Prostate gland (tissue), 2 donors: Measurements from ENCODE around the gene TRPV4. TPM values are rescaled to one million over a fixed set of nuclear protein-coding genes. Genes with fewer than 3 reads are reported as not detected.

Source experiments
- DNase-seq: peaks from one replicate; pipeline ENCODE4 v3.0.0-alpha.2; 2019; ENCODE audit warnings: low spot score
- H3K27ac ChIP-seq, 2 donors: fragments of 200-600 bp; sonication (generic); 2 replicates each; pipeline ENCODE4 v1.5.1; 2017 to 2019
- H3K27me3 ChIP-seq: fragments of 200-600 bp; sonication (generic); replicated peaks from 2 replicates; pipeline ENCODE4 v1.5.1; 2019; ENCODE audit not compliant: insufficient read depth
- H3K36me3 ChIP-seq, 2 donors: fragments of 200-600 bp; sonication (generic); 1 replicate in 1 of 2; 2 replicates in 1 of 2; pipeline versions ENCODE4 v1.5.1 to v1.8.1; 2017 to 2019
- H3K4me1 ChIP-seq: fragments of 200-600 bp; sonication (generic); replicated peaks from 2 replicates; pipeline ENCODE4 v1.5.1; 2019
- H3K4me3 ChIP-seq, 2 donors: fragments of 200-600 bp; sonication (generic); 2 replicates each; pipeline ENCODE4 v1.5.1; 2017 to 2019
- H3K9me3 ChIP-seq: fragments of 200-600 bp; sonication (generic); 2 replicates; pipeline ENCODE4 v1.5.1; 2017
- POLR2A ChIP-seq: fragments of 450-650 bp; IDR thresholded peaks from one replicate; pipeline ENCODE4 v1.6.1; 2016; ENCODE audit warnings: antibody characterized with exemption, mild to moderate bottlenecking
- POLR2AphosphoS5 ChIP-seq: sonication (generic); formaldehyde crosslinking; IDR thresholded peaks from one replicate; pipeline ENCODE4 v1.6.1; 2017; ENCODE audit warnings: antibody characterized with exemption
- WGBS: methylation state at CpG from one replicate; pipeline ENCODE4 v1.1.5; 2018; 5-methylcytosine and 5-hydroxymethylcytosine counted together
- intact Hi-C: fragments of 100-400 bp; cut with DNase I; formaldehyde crosslinking; loops from one replicate; pipeline ENCODE4 v1.14.2; 2022
- total RNA-seq, 2 donors: library from RNA; depleted of rRNA; stranded (reverse); fragments of >200 nt; gene quantifications; one replicate each; pipeline ENCODE4 v1.1.0, GENCODE V29; 2016
- TF ChIP-seq, protein P1 (sequence below), 4 experiments: fragments of 200-600 bp in 2 of 4; fragments of 450-650 bp in 2 of 4; sonication (generic) in 2 of 4; IDR thresholded peaks; 1 replicate in 3 of 4; 2 replicates in 1 of 4; pipeline ENCODE4 v1.5.1; 2016 to 2019; ENCODE audit warnings: antibody characterized with exemption in 4 of 4, mild to moderate bottlenecking in 2 of 4, moderate library complexity in 2 of 4

Gene TRPV4
- total RNA-seq, 2 donors from 2014 or later = 4.6 to 8.0 TPM

DNA sequence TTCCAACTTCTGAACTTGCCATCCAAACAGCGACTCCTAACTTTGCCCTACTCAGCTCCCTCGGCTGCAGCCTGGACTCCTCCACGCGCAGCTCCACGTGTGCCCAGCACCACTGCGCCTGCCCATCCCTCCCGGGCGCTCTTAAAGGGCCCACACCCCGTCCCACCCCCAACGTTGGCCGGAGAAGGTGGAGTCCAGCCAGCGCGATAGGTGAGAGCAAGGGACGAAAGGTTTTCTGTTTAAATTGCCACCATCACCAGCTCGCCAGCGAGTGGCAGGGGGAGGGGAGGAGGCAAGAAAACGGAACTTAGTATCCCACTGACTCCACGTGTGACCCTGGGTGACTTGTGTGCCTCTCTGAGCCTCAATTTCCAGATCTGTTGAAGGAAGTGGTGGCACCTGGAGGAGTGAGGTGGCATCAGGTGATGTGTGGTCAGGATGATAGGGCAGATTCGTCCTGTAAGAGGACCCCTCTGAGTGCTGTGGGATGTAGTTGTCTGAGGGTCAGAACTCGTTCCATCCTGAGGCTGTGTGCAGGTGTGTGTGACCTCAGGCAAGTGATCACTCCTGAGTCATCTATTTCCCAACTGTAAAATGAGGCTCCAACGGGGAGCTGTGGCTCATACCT lies 59.7 kb downstream of the TRPV4 start:
- H3K27me3 ChIP-seq = no peaks in the 10 kb centered on the region
- no peaks in the 10 kb centered on the region for H3K36me3 ChIP-seq
- no peaks in the 10 kb centered on the region for H3K4me1 ChIP-seq
- intact Hi-C loops = loop anchor here (2.0 kb wide), 1 partner anchor 177 kb away; no protein-coding TSS in a partner anchor
- no peak overlapping the region for H3K4me3 ChIP-seq
- TF ChIP-seq, protein P1, sequence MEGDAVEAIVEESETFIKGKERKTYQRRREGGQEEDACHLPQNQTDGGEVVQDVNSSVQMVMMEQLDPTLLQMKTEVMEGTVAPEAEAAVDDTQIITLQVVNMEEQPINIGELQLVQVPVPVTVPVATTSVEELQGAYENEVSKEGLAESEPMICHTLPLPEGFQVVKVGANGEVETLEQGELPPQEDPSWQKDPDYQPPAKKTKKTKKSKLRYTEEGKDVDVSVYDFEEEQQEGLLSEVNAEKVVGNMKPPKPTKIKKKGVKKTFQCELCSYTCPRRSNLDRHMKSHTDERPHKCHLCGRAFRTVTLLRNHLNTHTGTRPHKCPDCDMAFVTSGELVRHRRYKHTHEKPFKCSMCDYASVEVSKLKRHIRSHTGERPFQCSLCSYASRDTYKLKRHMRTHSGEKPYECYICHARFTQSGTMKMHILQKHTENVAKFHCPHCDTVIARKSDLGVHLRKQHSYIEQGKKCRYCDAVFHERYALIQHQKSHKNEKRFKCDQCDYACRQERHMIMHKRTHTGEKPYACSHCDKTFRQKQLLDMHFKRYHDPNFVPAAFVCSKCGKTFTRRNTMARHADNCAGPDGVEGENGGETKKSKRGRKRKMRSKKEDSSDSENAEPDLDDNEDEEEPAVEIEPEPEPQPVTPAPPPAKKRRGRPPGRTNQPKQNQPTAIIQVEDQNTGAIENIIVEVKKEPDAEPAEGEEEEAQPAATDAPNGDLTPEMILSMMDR (IDR thresholded peaks at IDR 0.05) = no peak
- TF ChIP-seq POLR2AphosphoS5 (no peak), POLR2A (no peak)
- H3K9me3 ChIP-seq = no peaks in the 10 kb centered on the region
- WGBS = 20% methylated on average over 21 of the region's 21 CpGs
- no peak overlapping the region for H3K27ac ChIP-seq
- DNase-seq = no peak

DNA sequence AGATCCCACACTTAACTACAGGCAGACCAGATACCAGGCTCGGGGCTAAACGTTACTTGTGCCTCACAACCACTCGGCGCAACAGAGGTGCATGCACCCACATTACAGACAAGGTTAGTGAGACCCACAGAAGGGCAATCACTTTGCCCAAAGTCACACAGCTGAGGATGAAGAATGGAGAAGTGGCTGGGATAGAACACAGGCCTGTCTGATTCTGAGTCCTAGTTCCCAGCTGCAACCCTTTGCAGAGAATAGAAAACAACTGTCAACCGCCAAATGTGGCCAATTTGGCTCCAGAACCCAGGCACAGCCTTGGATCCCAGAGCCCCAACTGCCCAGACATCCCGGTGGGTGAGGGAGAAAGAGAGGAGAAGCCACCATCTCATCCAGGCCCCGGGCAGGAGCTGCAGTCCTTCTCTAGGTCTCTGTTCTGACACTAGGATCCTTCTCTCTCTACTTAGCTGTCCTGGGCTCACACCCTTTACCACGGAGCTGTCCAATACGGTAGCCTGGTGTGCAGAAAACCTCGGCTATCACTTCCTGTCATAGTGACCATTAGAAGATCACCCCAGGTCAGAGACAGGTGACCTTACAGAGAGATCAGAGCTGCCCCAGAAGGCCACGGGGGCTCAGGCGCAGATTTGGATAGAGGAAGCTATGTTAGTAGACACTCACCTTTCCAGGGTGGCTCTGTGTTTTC lies 60.4 kb downstream of the TRPV4 start:
- TF ChIP-seq POLR2AphosphoS5 (no peak), POLR2A (no peak)
- TF ChIP-seq, protein P1 (IDR thresholded peaks at IDR 0.05) = no peak
- no peak for DNase-seq
- intact Hi-C loops = no loop called here
- H3K27ac ChIP-seq = no peak overlapping the region
- 55% methylated on average over 12 of the region's 12 CpGs for WGBS
- H3K36me3 ChIP-seq = no peaks in the 10 kb centered on the region
- H3K9me3 ChIP-seq = no peaks in the 10 kb centered on the region
- no peaks in the 10 kb centered on the region for H3K27me3 ChIP-seq
- no peak overlapping the region for H3K4me3 ChIP-seq
- no peaks in the 10 kb centered on the region for H3K4me1 ChIP-seq

DNA sequence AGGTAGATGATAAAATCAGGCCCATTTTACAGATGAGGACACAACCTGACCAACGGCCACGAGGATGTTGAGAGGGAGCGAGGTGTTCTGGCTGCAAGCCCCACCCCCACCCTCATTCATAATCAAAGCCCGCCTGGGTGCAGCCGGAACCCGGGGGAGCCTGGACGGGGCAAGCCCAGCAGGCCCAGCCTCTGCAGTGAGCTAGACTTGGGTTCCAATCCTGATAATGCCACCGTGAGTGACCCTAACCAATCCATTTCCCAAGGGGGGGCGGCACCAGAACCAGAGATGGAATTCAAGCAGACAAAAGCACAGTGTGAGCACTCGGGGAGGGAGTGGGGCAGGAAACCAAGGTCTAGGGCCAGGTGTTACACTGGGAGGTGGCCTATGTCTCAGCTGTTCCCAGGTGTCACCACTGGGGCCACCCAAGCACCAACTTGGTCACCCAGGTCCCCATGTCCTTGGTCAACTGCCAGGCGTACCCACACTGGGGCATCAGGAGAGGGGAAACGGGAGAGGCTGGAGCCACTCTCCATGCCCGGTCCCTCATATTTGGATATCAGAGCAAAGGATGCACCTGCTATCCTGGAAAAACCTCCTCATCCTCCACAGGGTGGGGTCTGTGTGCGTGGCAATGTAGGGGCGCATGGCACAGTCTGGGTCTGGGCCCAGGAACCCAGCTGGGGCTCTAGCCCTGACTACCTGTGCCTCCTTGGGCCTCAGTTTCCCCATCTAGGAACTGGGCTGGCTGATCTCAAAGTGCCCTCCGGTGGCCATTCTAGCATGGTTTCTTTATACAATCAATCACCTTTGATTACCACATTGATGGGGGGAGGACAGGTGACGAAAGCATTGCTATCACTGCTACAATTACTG lies 61.2 kb downstream of the TRPV4 start:
- no peaks in the 10 kb centered on the region for H3K27me3 ChIP-seq
- intact Hi-C loops = no loop called here
- H3K36me3 ChIP-seq = no peaks in the 10 kb centered on the region
- H3K4me3 ChIP-seq = no peak overlapping the region
- DNase-seq = no peak
- no peak overlapping the region for H3K27ac ChIP-seq
- no peaks in the 10 kb centered on the region for H3K4me1 ChIP-seq
- 91% methylated on average over 17 of the region's 17 CpGs for WGBS
- H3K9me3 ChIP-seq = no peaks in the 10 kb centered on the region
- TF ChIP-seq, protein P1 (IDR thresholded peaks at IDR 0.05) = no peak
- no peak for TF ChIP-seq POLR2A
- no peak for TF ChIP-seq POLR2AphosphoS5

DNA sequence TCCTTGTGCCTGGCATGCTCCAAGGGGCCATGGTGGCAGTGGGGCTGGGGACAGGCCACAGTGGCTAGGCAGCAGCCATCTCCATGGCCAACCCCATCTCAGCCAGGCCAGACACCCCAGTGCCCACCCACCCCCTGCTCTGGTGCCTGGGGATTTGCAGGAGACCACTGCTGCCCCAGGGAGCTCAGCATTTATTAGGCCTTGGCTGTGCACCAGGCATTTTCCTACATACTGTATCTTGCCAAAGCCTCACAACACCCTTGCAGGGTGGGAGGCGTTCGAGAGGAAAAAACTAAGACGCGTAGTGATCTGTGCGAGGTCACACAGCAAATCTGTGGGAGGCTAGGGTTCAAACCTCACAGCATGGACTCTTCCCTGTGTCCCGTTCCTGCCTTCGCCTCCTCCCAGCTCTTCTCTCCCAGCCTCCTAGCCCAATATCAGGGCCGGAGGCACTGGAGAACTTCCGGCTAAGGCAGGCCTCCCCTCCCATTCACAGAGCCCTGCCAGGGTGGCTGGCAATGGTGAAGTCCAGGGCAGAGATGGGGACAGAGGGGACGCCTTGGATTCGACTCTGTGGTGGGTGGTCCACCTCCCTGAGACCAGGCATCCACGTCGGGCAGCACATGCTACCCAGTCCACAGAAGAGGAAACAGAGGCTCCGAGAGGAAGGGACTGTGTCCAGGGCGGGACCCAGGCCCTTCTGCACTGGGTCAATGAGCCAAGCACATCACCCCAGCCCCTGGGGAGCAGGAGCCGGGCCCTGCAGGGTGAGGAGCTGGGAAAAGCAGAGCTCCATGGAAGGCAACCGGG lies 62.1 kb downstream of the TRPV4 start:
- WGBS = 82% methylated on average over 14 of the region's 17 CpGs
- no peaks in the 10 kb centered on the region for H3K27me3 ChIP-seq
- H3K4me1 ChIP-seq = no peaks in the 10 kb centered on the region
- TF ChIP-seq POLR2A (no peak), POLR2AphosphoS5 (no peak)
- TF ChIP-seq, protein P1 (IDR thresholded peaks at IDR 0.05) = no peak
- no peaks in the 10 kb centered on the region for H3K9me3 ChIP-seq
- H3K27ac ChIP-seq = no peak overlapping the region
- no peak for DNase-seq
- intact Hi-C loops = no loop called here
- no peaks in the 10 kb centered on the region for H3K36me3 ChIP-seq
- H3K4me3 ChIP-seq = no peak overlapping the region
